ENCODE measurements around the gene HYAL3. TPM values are rescaled to one million over a fixed set of nuclear protein-coding genes. Genes with fewer than 3 reads are reported as not detected.

The HYAL3 gene
- total RNA-seq, 1 experiment from 2014 or later = 10.3 TPM

DNA sequence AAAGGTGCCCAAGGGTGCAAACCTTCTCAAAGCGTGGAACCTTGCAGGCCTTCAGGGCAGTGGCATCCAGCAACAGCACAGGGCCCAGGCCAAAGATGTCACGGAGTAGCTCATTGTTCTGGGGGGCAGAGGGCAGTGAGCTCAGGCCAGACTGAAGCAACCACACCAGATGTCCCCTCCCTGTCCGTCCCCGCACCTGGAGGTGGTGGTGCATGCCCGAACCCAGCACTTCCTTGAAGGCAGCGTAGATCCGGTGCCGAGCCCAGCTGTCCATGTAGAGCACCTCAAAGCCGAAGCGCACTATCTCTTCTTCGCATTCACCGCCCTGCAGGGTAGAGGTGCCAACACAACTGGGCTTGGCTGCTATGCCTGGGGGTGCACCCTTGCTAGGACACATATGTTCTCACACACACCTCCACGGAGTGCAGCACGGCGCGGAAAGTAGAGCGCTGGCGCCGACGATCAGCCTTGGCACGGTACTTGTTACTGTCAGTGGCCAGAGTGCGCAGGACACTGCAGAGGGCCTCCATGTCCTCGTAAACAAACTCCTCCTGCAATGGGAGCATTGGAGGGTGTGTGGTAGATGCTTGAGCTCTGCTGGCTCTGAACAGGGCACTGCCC, 10.7 kb downstream of the HYAL3 start:
- H3K4me2 ChIP-seq (ENCODE audit: low read length) = no peak overlapping the region
- H3K27me3 ChIP-seq (ENCODE audit: insufficient read depth, low read length) = no peaks in the 10 kb centered on the region
- no peak overlapping the region for H3K4me3 ChIP-seq (replicated peaks in 1 of 2; ENCODE audit: low read depth in 1 of 2, low read length in 2 of 2)
- H2AFZ ChIP-seq (ENCODE audit: low read depth, low read length, poor library complexity, severe bottlenecking) = no peak overlapping the region
- H3K27ac ChIP-seq (ENCODE audit: low read depth, low read length) = no peak overlapping the region
- no peak for DNase-seq (ENCODE audit: low read depth, low spot score)
- POLR2A ChIA-PET = interaction anchor here (1.2 kb wide), 1 partner anchor 55 kb away, joined by 3 read pairs; no protein-coding TSS in a partner anchor
- H3K9ac ChIP-seq (ENCODE audit: low read length) = no peak overlapping the region
- peaks cover 23 to 45% of the 10 kb centered on the region in 2 experiments for H3K36me3 ChIP-seq (ENCODE audit: control insufficient read depth in 1 of 2, insufficient read depth in 2 of 2, low read length in 2 of 2)
- CTCF ChIA-PET = no interaction called here
- no TSS peak for BruUV-seq (replicated peaks)
- no peaks in the 10 kb centered on the region for H3K9me2 ChIP-seq (ENCODE audit: insufficient read depth)
- intact Hi-C loops (cut with micrococcal nuclease) = no loop called here
- peaks cover 11 to 17% of the 10 kb centered on the region in 2 experiments for H3K4me1 ChIP-seq (ENCODE audit: control insufficient read depth in 1 of 2, insufficient read depth in 2 of 2, low read length in 2 of 2)
- RAD21 ChIA-PET (ENCODE audit: low non-redundant PET in 1 of 2, low total read pairs in 2 of 2, uncharacterized antibody in 2 of 2, unreplicated experiment in 2 of 2) = no interaction called here
- no peaks in the 10 kb centered on the region for H3K9me3 ChIP-seq (ENCODE audit: control insufficient read depth in 1 of 2, insufficient read depth in 1 of 2, low read depth in 1 of 2, low read length in 2 of 2)
- peaks cover 42% of the 10 kb centered on the region for H3K79me2 ChIP-seq (ENCODE audit: insufficient read depth, low read length)
- H4K20me1 ChIP-seq (ENCODE audit: insufficient read depth) = no peaks in the 10 kb centered on the region
- TF ChIP-seq REST (IDR thresholded peaks at IDR 0.05; ENCODE audit: low read depth) = no peak
- TF ChIP-seq ZNF274 (IDR thresholded peaks at IDR 0.05; ENCODE audit: low read depth, low read length) = no peak
- no peak for TF ChIP-seq POLR2A (IDR thresholded peaks at IDR 0.05; ENCODE audit: borderline replicate concordance, extremely low read depth, insufficient read depth, insufficient read length)
- TF ChIP-seq SP1 (IDR thresholded peaks at IDR 0.05; ENCODE audit: low read depth) = no peak
- no peak for TF ChIP-seq CBX3 (IDR thresholded peaks at IDR 0.05; ENCODE audit: low read depth)
- ATAC-seq = no peak

DNA sequence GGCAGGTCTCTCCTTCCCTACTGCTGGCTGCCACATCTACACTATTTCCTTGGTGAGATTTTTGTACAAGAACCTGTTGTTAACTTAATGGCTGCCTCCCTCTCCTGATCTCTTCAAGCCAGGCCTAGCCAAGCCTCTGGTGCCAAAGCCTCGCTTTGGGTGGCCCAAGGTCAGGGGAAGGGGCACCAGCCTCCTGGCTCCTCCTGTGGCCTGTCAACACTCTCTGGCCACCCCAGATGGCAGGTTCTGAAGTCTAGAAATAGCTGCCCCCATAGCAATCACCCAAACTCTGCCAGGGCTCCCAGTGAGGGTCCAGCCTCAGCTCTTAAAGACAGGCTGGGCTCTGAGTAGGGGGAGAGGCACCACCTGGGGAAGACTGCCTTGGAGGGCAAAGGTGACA, 11.9 kb downstream of the HYAL3 start:
- no TSS peak for BruUV-seq (replicated peaks)
- H3K27me3 ChIP-seq (ENCODE audit: insufficient read depth, low read length) = no peaks in the 10 kb centered on the region
- peaks cover 6 to 7% of the 10 kb centered on the region in 2 experiments; a peak in 3 of 4 replicates for H3K4me1 ChIP-seq (ENCODE audit: control insufficient read depth in 1 of 2, insufficient read depth in 2 of 2, low read length in 2 of 2)
- no peak for ATAC-seq
- intact Hi-C loops (cut with micrococcal nuclease) = no loop called here
- no peaks in the 10 kb centered on the region for H3K9me2 ChIP-seq (ENCODE audit: insufficient read depth)
- H3K4me3 ChIP-seq (replicated peaks in 1 of 2; ENCODE audit: low read depth in 1 of 2, low read length in 2 of 2) = no peak overlapping the region
- no peak overlapping the region for H3K4me2 ChIP-seq (ENCODE audit: low read length)
- H2AFZ ChIP-seq (ENCODE audit: low read depth, low read length, poor library complexity, severe bottlenecking) = no peak overlapping the region
- H3K9ac ChIP-seq (ENCODE audit: low read length) = no peak overlapping the region
- POLR2A ChIA-PET = no interaction called here
- H3K9me3 ChIP-seq (ENCODE audit: control insufficient read depth in 1 of 2, insufficient read depth in 1 of 2, low read depth in 1 of 2, low read length in 2 of 2) = no peaks in the 10 kb centered on the region
- no peak for TF ChIP-seq SP1 (IDR thresholded peaks at IDR 0.05; ENCODE audit: low read depth)
- TF ChIP-seq POLR2AphosphoS5 (IDR thresholded peaks at IDR 0.05; ENCODE audit: low read depth, low read length) = no peak
- TF ChIP-seq SRF (IDR thresholded peaks at IDR 0.05; ENCODE audit: low read depth) = no peak
- TF ChIP-seq ELF1 (IDR thresholded peaks at IDR 0.05; ENCODE audit: borderline replicate concordance, low read depth) = no peak
- TF ChIP-seq ZFX (IDR thresholded peaks at IDR 0.05) = no peak
- no peak for TF ChIP-seq CBX3 (IDR thresholded peaks at IDR 0.05; ENCODE audit: low read depth)
- no peak for TF ChIP-seq CEBPB (IDR thresholded peaks at IDR 0.05; ENCODE audit: low read depth)
- TF ChIP-seq RAD21 (IDR thresholded peaks at IDR 0.05; ENCODE audit: low read depth) = no peak
- no peak for TF ChIP-seq SIN3A (IDR thresholded peaks at IDR 0.05; ENCODE audit: low read depth)
- no peak for TF ChIP-seq YY1 (IDR thresholded peaks at IDR 0.05; ENCODE audit: extremely low read depth, insufficient replicate concordance, low read depth, low read length)
- no peak for TF ChIP-seq MAX (IDR thresholded peaks at IDR 0.05)
- no peak for TF ChIP-seq EGR1 (IDR thresholded peaks at IDR 0.05; ENCODE audit: low read depth)
- TF ChIP-seq FOSL1 (IDR thresholded peaks at IDR 0.05; ENCODE audit: low read depth) = no peak
- no peak for DNase-seq (ENCODE audit: low read depth, low spot score)
- no peak overlapping the region for H3K27ac ChIP-seq (ENCODE audit: low read depth, low read length)
- H3K79me2 ChIP-seq (ENCODE audit: insufficient read depth, low read length) = peaks cover 42% of the 10 kb centered on the region
- RAD21 ChIA-PET (ENCODE audit: low non-redundant PET in 1 of 2, low total read pairs in 2 of 2, uncharacterized antibody in 2 of 2, unreplicated experiment in 2 of 2) = no interaction called here
- no peaks in the 10 kb centered on the region for H4K20me1 ChIP-seq (ENCODE audit: insufficient read depth)
- peaks cover 23 to 45% of the 10 kb centered on the region in 2 experiments for H3K36me3 ChIP-seq (ENCODE audit: control insufficient read depth in 1 of 2, insufficient read depth in 2 of 2, low read length in 2 of 2)
- CTCF ChIA-PET = no interaction called here

Data from HCT116 (cell line).